NK-92 treated with Interleukin-12 subunit alpha and Interleukin-12 subunit beta, amount 100 ng/mL, for 24 hours (cell line): ENCODE data around the gene RPL19.
"Not testable (repeated sequence)": the region's sequence is repeated elsewhere in the genome, so short reads cannot be mapped to it uniquely, and the experiment has no call there.

Source experiments
- DNase-seq: peaks from one replicate; lab custom pipeline; 2025; lab: John Stamatoyannopoulos, UW

RPL19 gene

DNA sequence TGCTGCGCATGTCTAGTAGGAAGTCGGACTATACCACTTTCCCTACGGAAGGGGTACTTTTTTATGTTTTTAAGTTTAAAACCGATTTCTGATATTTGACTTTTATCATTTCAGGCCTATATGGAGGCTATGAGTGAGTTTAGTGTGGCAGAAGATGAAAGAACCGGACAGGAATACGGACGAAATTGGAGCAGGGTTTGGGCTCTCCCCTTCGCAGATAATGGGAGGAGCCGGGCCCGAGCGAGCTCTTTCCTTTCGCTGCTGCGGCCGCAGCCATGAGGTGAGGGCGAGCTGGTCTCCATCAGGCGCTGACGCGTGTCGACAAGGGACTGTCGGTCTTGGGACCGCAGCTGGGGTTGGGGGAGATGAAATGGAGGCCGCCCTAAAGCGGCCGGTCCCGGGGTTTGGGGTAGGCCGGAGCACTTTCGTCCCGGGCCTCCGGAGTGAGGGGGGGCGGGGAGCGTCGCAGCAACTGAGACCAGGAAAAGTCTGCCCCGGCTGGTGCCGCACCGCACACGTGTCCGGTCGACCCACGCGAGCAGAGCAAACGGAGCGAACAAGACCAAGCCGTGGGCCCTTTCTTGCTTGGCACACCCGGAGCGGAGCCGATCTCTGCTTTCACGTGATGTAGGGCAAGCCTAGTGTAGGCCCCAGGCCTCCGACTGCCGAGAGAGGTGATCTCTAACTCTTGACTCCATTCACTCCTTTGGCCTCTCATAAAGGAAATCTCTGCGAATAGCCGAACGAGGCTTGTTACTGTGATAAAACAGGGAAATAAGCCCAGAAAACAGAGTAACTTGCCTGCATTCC, at the start of gene RPL19:
RPL19 (plus strand) TSS at position 214 of the 810 bp plus-strand sequence; CDS start at position 276, 62 bp downstream.
- DNase-seq: peak; percentile 67

DNA sequence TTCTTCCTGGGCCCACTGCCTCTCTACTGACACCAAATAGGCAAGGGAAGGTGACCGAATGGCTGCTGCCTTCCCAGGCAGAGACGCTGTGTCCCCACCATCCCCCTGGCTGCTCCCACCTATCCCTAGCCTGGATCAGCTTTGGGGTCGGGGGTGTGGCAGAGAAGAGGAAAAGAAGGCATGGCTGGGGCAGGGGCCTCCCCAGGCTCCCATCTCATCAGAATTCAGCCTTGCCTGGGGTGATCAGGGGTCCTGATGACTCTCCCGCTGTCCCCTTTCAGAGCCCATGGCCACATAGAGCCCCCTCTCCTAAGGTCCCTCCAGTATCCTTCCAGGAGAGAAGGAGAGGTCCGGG, 49.3 kb upstream of the RPL19 start:
- DNase-seq: no peak

DNA sequence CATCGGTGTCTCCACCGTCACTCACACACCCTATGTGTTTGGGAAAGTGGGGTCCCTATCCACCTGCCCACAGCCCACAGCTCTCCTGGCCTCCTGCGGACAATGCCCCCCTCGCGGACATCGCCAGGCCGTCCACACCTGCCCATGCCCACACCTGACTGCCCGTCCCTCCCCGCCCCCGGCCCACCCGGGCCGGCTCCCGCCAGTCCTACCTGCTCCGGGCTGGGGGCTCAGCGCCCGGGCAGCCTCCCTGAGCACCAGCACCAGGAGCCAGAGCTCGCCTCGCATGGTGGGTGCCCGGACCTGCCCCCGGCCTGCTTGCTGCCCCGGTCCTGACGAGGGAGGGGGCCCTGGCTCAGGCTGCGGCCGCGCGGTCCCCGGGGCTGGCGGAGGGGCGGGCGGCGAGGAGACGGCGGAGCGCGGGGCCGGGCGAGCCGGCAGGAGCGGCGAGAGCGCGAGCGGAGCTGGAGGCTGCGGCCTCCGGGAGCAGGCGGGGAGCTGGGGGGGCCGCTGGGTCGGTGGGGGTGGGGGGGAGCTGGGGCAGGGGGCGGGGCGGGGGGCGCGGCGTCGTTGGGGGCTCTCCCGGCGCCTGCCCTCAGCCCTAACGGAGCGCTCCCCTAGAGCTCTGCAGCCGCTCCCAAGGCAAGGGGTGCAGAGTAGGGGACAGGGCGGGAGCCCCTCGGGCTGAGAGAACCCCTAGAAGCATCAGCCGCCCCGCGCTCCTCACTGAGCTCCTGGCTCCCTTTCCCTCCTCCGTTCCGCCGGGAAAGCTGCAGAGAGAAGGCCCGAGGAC, 48.7 kb upstream of the RPL19 start, which contains the start of gene PLXDC1:
PLXDC1 (minus strand) TSS at position 488 of the 793 bp plus-strand sequence; CDS start at position 288, 200 bp downstream.
- DNase-seq: no peak

DNA sequence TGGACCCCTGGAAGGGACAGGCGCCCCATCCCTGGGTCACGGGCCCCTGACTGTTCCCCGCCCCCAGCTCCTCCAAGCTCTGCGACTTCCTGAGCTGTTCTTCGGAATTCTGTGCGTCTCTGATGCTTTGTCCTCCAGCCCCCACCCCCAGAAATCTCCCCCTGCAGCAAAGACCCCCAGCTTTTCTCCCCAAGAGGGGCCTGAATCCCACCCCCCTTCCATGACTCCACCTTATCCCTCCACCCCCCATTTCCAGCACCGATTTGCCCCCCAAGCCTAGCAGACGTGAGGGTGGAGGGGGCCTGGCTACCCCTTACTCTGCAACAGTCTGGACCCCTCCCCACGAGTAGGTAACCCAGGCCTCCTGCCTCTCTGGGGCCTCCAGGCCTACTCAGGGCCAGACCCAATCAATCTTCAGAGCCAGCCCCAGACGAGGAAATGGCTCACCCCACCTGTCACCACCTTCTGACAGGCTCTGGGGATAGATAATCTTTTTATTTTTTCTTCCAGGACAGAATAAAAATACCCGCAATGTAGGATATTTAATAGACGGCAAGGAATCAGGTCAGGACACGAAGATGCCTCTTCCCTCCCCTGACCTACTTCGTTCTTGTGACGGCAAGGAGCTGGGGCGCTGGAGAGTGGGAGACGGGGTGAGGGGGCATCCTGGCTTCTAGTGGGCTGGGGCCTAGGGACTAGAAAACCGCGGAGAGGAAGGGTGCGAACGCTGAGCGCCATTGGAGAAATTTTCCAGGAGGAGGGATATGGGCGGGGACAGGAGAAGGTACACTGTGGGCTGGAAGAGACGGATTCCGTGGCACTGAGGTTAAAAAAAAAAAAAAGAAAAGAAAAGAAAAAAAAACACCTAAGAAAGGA, 47.9 kb upstream of the RPL19 start:
- DNase-seq: no peak

DNA sequence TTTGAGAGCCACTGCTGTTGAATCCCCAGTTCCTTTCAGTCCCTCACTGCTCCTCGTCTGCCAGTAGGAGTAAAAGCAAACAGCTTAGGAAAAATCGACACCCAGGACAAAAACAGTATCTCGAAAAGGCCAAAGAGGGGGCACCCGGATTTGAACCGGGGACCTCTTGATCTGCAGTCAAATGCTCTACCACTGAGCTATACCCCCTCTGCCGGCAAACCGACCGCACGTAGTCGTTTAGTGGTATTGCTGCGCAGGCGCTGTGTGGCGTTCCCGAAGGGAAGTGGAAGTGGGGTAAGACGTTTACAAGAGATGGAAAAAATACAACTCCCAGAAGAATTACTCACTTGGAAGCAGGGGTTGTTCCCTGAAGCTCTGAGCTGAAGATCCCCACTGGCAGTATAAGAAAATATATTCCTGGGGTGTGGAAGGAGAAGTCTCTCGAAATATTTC, 46.5 kb upstream of the RPL19 start:
- DNase-seq: peak; percentile 82

DNA sequence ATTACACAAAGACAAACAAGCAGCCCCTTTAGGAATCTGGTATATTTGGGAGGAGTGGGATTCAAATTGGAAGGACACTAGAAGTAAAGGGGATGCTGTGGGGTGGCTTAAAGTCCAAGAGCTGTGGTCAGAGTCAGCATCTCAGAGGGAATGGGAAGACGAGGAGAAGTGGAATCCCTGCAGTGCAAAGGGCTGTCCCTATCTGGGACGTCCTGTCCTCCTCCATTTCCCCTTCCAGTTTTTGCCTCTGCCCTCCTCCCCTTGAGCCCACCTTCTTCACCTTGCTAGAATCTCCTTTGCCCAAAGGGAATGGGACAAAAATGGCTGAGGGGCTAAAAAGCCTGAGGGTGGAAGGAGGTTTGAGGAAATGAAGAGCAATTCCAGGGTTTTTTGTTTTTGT, 44.4 kb upstream of the RPL19 start:
- DNase-seq: no peak

DNA sequence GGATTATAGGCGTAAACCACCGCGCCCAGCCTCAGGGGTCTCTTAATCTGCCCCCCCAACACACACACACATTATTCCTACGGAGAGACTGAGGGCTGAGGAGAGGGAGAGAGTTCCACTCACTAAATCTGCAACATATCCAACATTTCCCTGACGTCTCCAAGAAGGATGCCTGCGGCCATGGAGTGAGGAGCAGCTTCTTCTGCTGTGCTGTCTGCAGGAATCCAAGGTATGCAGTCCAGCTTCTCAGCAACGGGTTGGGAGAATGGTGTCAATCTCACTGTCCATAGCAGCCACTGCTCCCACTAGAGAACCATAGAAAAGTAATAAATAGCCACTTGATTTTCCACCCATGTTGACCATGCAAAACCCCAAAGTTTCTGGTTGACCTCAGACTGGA, 43.6 kb upstream of the RPL19 start:
- no peak for DNase-seq

DNA sequence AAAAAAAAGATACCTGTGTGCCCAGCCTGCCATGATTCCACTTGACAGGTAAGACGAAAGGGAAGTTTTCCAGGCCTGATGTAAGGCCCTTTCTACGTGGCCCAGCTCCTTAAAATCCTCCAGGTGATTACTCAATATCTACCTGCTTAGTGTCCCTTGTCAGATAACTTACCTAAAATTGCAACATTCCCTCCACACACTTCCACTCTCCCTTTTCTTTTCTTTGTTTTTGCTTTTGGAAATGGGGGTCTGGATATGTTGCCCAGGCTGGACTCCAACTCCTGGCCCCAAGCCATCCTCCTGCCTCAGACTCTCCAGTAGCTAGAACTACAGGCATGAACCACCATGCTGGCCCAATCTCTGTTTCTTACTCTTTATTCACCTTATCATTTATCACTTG, 41.5 kb upstream of the RPL19 start:
- no peak for DNase-seq

DNA sequence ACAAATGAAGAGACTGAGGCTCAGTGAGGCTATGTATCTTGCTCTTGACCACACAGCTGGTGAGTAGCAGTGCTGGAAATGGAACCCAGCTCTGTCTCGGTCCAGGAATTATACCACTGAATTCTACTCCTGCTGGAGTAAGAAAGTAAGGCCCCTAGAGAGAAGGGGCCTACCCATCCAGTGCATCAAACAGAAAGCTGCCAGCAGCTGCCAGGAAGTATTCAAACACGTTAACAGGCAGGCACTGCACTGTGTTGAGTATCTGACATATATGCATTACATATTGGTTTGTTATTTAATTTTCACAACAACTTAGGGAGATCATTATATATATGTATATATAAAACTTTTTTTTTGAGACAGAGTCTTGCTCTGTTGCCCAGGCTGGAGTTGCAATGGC, 38.1 kb upstream of the RPL19 start:
- DNase-seq: no peak

DNA sequence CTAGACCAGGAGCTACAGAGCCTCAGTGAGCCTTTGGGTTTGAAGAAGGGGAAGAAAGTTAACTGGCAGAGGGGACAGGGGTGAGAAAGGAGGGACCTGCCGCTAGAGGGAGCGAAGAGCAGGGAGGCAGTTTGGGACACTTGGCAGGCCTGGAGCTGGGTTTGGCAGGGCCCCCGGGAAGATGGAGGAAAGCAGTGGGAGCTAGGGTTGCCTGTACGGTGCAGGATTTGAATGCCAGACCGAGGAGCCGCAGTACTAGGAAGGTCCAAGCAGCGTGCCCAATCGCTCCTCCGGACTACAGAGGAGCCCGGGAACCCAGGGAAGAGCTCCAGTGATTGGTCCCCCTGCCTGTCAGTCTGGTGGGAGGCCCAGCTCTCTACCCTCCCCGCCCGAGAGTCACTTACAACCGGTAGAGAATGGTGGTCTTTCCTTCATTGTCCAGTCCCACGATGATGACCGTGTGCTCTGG, 35.4 kb upstream of the RPL19 start:
- no peak for DNase-seq

DNA sequence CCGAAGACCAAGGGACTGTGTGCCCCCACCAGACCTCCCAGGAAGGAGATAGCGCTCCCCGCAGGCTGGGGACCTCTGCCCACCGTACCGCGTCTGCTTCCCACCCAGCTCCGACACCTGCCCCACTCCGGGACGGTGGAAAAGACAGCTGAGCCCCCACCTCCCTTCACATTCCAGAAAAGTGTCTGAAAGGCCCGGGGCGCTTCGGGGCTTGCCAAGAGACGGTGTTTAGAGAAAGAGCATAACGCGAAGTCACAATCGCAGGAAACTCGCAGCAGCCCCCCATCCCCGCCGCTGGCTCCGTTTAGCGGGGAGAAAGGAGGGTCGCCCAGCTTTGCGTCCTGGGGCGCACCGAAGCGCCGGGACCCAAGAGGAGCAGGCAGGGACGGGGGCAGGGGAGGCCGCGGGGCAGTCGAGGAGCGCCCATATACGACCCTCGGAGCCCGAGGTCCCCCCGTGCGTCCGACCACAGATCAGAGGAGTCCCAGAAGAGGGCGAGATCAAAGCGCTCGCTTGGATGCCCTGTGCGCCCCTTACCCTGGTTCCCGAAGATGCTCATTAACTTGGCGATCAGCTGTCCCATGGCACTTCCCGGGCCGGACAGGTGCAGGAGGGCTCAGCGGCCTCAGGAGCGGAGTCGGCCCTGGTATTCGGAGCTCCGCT, 34.8 kb upstream of the RPL19 start:
- no peak for DNase-seq

DNA sequence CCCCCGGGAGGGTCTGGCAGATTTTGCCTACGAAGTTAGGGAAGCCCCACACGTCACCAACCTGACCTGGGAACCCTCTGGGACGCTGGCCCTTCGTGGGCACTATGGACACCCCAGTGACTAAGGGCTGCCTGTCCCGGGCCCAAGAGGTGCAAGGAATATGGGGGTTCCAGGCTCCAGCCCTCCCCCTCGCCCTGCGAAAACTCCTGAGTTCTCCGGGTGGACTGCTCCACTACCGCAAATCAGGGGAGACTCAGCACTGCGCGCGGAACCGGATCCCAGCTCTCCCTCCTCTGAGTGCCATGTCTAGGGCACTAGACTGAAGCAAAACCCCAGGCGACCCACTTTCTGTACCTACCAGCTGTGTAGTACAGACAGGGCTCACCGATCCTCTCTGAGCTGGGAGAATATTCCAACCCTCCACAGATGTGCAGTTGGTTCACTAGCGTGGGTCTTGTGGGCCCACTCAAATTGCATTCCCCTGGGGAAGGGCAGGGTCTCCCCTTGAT, 34.2 kb upstream of the RPL19 start, which contains the start of gene ARL5C:
ARL5C (minus strand) TSS at position 321 of the 509 bp plus-strand sequence. CDS start 401 bp downstream, outside the sequence.
- no peak for DNase-seq

DNA sequence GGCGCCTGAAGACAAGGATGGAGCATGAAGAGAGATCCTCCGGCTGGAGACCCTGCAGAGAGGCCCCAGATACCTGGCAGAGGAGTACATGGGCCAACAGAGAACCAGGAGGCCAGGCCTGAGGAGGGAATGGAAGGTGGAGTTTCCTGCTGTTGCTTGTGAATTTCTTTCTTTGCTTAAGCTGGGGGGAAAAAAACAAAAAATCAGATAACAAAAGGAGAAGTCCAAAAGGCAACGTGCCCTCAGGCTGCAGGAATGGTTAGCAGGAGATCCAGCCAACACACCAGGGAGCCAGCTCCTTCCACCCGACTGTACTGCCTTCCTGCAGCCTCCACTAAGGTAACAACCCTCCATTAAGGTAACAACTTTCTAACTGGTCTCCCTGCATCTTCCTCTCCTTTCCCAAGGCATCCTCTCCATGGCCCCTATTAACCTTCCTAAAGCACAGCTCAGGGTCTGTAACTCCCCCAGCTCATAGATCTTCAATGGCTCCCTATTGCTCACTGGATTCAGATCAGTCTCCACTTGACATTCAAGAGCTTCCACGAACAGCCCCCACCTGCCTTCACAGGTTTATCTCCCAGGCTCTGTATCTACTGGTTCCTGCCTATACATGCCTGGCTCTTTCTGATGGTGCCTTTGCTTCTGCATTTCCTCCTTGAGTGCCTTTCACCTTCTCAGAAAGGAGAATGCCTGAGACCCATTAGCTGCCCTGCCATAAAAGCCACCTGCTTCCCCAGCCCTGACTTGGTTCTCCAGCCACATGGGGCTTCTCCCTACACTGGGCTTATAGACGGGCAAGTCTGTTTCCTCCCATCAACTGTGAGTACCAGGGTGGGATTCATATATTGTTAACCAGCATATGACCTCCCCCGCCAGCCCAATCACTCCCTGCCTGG, 33.4 kb upstream of the RPL19 start:
- DNase-seq: no peak

DNA sequence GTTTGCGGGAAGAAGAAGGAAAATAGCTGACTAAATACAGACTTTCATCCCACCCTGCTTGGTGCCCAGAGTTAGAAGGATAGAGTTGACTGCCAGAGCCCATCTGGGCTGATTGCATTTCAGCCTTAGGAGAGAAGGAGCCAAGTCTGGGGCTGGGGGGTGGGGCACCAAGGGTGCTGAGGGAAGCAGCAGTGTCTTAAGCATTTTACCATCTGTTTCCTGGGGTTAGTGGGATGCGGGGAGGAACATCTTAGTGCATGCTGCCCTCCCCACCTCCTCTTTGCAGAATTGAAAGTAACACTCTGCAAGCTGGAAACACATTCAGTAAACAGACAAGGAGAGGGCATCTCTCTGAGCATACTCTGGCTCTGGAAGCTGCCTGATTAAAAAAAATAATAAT, 32.6 kb upstream of the RPL19 start:
- DNase-seq: peak; percentile 12

DNA sequence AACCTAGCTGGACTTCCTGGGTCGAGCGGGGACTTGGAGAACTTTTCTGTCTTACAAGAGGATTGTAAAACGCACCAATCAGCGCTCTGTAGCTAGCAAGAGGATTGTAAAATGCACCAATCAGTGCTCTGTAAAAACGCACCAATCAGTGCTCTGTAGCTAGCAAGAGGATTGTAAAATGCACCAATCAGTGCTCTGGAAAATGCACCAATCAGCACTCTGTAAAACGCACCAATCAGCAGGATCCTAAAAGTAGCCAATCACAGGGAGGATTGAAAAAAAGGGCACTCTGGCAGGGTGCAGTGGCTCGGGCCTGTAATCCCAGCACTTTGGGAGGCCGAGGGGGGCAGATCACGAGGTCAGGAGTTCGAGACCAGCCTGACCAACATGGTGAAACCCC, 31.6 kb upstream of the RPL19 start:
- not testable (repeated sequence) for DNase-seq

DNA sequence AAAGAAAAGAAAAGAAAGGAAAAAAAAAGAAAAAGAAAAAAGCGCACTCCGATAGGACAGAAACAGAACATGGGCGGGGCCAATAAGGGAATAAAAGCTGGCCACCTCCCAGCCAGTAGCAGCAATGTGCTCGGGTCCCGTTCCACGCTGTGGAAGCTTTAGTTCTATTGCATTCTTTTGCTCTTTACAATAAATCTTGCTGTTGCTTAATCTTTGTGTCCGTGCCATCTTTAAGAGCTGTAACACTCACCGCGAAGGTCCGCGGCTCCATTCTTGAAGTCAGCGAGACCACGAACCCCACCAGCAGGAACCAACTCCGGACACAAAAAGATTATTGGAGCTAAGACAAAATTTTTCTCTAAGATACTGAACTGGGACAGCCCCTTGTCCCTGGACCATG, 31.0 kb upstream of the RPL19 start:
- no peak for DNase-seq

DNA sequence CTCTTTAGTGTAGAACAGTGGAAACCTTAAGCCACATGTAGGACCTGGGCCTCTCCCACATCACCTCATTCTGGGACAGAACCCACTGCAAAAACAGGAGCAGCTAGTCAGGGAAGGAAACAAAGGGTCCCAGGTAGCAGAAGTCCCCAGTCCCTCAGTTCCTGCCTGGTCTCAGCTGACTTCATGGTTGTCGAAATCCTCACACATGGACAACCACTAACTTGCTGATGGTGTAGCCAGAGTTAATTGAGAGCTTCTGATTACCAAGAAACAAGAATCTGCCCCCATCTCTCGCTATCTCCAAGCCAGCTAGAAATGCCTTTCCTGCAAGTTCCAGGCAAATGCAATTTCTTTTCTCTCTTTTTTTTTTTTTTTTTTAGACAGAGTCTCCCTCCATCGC, 30.6 kb upstream of the RPL19 start:
- DNase-seq: no peak

DNA sequence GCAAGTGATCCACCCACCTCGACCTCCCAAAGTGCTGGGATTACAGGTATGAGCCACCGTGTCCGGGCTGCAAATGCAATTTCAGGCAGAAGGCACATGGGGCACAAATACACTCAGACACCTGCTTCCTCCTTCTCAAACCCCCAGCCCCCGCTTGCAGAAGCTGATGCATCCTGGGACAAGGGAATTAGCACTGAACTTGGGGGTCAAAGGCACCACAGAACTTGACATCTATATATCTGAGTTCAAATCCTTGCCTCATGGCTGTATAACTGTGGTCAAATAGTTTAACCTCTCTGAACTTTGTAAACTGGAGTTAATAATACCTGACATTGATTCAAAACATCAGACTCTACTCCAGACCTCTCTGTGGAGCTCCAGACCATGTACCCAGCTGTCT, 30.0 kb upstream of the RPL19 start:
- DNase-seq: no peak

DNA sequence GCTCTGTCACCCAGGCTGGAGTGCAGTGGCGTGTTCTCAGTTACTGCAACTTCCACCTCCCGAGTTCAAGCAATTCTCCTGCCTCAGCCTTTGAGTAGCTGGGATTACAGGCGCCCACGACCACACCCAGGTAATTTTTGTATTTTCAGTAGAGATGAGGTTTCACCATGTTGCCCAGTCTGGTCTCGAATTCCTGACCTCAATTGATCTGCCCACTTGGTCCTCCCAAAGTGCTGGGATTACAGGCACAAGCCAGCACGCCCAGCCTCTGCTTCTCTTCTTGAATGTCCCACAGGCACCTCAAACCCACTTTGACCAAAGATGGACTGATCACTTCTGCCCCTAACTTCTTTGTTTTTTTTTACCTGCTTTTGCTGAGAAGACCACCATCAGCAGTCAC, 29.5 kb upstream of the RPL19 start:
- DNase-seq: no peak

DNA sequence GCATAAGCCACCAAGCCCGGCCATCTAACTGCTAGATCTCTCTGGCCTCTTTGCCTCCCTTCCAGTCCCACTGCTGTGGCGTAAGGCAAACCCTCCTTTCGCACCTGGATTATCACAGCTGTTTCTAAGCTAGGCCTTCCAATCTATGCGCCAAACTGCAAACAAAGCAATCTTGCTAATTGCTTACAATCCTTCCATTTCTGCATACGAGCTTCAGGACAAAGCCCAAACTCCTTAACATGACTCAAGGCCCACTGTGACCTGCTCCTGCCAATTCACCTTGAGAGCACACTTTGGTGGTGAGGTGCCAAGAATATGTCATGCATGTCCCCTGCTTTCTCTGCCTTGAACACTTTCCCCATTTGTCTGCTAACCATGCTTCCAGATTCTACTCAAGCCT, 28.1 kb upstream of the RPL19 start:
- no peak for DNase-seq
